Measurements from ENCODE around the gene THEM5. TPM values are rescaled to one million over a fixed set of nuclear protein-coding genes. Genes with fewer than 3 reads are reported as not detected.
"Not testable (repeated sequence)": the region's sequence is repeated elsewhere in the genome, so short reads cannot be mapped to it uniquely, and the experiment has no call there.

The THEM5 gene, protein sequence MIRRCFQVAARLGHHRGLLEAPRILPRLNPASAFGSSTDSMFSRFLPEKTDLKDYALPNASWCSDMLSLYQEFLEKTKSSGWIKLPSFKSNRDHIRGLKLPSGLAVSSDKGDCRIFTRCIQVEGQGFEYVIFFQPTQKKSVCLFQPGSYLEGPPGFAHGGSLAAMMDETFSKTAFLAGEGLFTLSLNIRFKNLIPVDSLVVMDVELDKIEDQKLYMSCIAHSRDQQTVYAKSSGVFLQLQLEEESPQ
- total RNA-seq = not detected

DNA sequence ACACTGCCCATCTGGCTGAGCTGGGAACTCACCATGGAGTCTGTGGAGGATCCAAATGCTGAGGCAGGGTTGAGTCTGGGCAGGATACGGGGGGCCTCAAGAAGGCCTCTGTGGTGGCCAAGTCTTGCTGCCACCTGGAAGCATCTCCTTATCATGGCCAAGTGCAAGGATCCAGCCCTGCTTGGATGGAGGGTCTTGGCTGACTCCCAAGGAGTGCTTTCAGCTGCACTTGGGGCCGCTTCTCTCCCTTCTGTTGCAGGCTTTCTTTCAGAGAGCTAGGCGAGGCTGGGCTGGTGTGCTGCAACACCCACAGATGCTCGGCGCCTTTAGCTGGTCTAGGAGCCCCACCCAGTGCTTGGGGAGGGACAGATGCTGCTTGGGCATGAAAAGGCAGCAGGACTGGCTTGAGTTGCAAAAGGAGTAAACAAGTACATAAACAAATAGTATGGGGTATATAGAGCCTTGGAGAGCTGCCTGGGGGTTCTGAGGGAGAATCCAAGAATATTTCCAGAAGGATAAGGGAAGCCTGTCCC, at the start of gene THEM5:
THEM5 (minus strand) TSS at position 302 of the 533 bp plus-strand sequence; CDS start at position 155, 147 bp downstream.
- DNase-seq = no peak

DNA sequence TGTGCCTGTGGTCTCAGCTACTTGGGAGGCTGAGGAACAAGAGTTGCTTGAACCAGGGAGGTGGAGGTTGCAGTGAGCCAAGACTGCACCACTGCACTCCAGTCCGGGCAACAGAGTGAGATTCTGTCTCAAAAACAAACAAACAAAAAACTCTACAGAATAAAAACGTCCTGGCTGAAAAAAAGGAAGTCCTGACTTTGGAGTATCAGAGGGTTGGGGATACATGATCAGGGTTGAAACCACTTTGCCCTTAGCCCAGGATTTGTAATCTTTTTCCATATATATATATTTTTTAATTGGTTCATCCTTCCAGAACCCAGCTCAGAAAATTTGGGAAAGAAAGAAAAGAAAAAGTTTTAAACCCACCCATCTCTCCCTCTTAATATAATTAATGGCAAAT, 49.3 kb upstream of the THEM5 start:
- no peak for DNase-seq

DNA sequence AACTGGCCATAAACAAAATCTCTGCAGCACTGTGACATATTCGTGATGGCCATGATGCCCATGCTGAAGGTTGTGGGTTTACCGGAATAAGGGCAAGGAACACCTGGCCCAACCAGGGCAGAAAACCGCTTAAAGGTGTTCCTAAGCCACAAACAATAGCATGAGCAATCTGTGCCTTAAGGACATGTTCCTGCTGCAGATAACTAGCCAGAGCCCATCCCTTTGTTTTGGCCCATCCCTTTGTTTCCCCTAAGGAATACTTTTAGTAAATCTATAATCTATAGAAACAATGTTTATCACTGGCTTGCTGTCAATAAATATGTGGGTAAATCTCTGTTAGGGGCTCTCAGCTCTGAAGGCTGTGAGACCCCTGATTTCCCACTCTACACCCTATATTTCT, 47.3 kb upstream of the THEM5 start:
- not testable (repeated sequence) for DNase-seq

DNA sequence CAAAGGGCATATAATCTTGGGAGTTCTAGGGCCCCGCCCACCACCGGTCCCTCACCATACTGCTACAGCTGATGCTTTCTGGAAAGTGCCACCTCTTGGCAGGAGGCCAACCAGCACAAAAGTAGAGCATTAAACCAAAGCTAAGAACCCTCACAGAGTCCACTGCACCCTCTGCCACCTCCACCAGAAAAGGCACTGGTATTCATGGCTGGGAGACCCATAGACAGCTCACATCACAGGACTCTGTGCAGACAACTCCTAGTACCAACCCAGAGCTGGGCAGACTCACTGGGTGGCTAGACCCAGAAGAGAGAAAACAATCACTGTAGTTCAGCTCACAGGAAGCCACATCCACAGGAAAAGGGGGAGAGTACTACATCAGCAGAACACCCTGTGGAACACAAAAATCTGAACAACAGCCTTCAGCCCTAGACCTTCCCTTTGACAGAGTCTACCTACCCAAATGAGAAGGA, 45.0 kb upstream of the THEM5 start:
- peak; percentile 7 for DNase-seq

DNA sequence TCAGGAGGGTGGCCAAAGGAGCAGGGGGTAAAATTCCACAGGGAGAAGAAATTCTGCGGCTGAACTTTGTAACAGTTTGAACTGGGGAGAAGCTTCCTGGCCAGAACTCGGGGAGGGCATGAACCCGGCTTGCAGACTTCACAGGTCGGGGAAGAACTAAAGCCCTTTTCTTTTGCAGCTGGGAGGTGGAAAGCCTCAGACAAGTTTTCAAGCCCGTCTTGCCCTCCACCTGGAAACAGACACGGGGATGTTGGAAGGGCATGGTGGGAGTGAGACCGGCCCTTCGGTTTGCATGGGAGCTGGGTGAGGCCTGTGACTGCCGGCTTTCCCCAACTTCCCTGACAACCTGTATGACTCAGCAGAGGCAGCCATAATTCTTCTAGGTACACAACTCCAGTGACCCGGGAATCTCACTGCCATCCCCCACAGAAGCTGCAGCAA, 44.5 kb upstream of the THEM5 start:
- no peak for DNase-seq

DNA sequence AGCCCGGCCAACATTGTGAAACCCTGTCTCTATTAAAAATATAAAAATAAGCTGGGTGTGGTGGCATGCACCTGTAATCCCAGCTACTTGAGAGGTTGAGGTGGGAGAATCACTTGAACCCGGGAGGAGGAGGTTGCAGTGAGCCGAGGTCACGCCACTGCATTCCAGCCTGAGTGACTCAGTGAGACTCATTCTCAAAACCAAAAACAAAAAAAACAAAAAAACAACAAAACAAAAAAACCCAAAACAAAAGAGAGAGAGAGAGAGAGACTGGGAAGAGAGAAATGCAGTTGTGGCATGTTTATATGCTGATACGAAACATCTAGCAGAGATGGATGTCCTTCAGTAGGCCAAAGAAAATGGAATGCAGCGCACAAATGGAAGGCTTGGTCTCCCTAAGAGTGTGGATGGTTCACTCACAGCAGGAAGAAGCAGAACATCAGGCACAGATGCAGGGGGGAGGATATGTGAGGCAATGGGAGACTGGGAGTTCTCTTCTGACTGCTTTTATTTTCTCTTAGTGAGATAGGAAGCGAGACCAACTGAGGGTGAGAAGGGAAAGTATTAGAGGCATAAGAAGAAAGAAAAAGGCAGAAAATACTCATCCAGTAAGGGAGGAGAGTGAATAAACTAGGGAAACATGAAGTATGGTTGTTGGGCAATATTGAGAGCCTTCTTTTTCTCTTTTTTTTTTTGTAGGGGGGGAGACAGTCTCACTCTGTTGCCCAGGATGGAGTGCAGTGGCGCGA, 39.8 kb upstream of the THEM5 start:
- DNase-seq = no peak

DNA sequence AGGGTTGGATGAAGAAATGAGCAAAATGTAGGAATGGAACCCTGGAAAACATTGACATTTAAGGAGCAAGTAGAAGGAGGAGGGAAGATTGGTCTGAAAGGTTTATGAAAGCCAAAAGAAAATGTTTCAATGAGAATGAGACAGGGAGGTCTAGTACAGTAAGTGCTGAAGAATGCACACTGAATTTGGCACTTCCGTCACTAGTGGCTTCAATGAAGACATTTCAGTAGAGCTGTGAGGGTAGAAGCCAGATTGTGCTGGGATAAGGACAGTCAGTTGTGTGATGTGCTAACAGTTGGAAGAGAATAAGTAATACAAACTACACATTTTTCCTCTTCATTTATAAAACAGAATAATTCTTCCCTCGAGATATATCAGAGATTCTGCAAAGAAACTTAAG, 38.7 kb upstream of the THEM5 start:
- no peak for DNase-seq

DNA sequence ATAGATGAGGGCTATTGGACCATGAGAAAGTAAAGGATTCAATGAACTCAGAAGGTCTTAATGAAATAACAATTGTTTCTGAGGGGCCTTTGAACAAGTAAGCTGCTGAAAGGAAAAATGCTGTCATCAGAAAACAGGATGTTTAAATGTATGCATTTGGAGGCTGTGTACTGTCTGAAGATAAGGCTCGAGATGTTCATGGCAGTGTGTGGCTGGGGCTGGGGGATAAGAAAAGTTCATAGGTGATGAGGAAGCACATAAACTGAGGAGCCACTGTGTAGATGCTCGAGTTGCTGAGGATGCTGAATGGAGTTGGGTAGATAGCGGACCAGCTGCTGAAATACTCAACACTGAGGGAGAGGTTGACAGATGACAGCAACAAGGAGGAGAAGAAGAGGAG, 38.0 kb upstream of the THEM5 start:
- DNase-seq = no peak

DNA sequence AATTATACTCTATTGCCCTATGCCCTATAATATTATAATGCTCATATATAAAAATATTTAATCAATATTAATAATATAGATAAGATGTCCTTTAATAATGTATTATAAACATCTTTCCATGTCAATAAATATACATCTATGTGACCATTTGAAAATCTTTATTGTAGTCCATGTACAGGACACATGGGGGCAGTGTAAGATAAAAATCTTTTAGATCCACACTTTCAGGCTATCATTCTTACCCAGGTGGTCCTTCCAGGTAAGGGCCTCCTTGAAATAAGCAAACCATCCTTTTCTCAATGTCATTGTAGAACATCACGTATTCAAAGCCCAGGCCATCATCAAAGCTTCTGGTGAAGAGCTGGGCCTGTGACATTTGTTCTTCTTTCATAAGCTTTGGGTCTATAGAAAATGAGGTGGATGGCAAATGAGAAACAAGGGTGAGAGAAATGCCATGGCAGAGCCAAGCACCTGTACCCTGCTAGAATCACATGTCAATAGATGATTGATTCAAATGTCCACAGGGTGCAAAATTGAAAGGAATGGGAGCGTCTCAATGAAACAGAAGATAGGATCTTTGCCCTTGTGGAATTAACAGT, 35.6 kb upstream of the THEM5 start:
- DNase-seq = peak; percentile 16

DNA sequence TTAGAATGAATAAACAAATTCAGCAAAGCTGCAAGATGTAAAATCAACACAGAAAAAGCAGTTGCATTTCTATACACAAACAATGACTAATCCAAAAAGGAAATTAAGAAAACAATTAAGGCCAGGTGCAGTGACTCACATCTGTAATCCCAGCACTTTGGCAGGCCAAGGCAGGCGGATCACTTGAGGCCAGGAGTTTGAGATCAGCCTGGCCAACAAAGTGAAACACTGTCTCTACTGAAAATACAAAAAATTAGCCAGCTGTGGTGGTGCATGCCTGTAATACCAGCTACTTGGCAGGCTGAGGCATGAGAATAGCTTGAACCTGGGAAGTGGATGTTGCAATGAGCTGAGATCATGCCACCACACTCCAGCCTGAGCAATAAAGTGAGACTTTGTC, 33.5 kb upstream of the THEM5 start:
- DNase-seq = no peak

DNA sequence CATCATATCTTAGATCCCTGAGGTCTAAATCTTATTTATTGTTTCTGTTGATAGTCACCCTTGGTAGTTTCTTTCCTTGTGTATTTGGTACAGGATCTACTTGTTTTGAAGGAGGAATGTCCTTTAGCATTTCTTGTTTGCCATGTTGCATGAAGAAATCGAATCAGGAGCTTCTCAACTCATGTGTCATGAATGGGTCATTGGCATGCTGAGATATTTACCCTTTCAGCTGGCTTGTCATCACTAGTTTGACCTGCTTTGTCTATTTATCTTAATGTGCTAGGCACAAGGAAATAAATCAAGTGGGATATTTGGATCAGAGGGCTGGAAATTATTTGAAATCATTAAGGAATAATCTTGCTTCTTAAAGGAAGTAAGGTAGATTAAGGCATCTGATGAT, 32.0 kb upstream of the THEM5 start:
- no peak for DNase-seq

DNA sequence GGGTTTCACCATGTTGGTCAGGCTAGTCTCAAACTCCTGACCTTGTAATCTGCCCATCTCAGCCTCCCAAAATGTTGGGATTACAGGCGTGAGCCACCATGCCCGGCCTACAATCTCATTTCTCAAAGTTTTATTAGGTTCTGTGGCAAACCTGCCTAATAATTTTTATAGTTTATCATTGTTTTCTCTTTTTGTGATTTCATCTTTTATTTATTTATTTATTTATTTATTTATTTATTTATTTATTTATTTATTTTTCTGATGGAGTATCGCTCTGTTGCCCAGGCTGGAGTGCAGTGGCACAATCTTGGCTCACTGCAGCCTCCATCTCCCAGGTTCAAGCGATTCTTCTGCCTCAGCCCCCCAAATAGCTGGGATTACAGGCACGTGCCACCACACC, 31.4 kb upstream of the THEM5 start:
- DNase-seq = not testable (repeated sequence)

DNA sequence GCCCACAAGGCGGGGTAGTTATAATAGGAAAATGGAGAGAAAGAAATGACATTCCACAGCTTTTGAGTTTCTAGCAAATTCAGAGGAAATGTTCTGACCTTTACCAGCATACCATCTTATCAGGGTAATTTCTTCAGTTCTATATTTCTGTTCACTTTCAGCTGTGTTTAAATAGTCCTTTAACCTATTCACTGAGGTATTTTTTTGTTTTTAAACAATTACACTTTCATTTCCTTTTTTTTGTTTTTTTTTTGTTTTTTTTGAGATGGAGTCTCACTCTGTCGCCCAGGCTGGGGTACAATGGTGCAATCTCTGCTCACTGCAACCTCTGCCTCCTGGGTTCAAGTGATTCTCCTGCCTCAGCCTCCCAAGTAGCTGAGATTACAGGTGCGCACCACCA, 30.9 kb upstream of the THEM5 start:
- not testable (repeated sequence) for DNase-seq

DNA sequence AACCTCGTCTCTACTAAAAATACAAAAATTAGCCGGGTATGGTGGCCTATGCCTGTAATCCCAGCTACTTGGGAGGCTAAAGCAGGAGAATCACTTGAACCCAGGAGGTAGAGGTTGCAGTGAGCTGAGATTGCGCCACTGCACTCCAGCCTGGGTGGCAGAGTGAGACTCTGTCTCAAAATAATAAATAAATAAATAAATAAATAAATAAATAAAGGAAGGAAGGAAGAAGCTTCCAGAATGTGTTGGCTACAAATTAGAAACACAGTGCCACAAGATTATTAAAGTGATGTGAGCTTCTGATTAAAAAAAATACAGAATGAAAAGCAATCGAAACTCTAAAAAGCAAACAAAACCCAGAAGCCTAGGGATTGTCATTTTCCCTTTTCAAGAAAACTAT, 30.4 kb upstream of the THEM5 start:
- DNase-seq = not testable (repeated sequence)

DNA sequence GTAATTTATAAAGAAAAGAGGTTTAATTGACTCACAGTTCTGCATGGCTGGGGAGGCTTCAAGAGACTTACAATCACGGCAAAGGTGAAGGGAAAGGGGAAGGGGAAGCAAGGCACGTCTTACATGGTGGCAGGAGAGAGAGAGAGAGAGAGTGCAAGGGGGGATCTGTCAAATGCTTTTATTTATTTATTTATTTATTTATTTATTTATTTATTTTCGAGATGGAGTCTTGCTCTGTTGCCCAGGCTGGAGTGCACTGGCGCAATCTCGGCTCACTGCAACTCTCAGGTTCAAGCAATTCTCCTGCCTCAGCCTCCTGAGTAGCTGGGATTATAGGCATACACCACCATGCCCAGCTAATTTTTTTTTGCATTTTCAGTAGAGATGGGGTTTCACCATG, 29.4 kb upstream of the THEM5 start:
- not testable (repeated sequence) for DNase-seq

DNA sequence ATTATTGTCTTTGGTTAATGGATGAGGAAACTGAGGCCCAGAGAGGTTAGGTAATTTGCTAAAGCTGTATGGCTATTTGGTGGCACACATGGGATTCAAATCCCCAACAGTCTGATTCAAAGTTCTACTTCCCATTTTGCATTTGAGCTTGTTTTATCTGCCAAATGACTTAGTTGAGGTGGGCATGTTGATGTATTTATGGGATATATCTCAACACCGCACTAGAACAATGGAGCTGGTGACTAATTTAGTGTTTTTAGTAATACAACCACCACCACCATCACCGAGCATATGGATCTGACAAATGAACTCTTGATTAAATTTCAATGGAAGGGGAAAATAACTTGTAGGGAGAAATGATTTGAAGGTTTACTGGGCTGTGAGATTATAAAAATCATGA, 29.0 kb upstream of the THEM5 start:
- DNase-seq = no peak

DNA sequence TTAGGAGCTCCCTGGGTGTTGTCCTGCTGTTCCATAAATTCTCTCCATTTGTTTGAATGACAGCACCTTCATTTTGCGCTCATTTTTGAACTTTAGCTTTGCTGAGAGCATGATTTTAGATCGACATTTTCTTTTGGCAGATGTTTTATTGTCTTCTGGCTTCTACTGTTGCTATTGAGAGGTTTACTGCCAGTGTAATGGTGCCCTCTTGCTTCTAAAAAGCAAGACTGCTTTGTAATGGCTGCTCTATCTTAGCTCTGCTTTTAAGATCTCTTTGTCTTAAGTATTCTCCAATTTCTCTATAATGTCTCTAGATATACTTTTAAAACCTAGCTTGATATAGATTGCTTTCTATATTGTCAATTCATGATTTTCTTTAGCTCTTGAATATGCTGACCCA, 28.0 kb upstream of the THEM5 start:
- no peak for DNase-seq

DNA sequence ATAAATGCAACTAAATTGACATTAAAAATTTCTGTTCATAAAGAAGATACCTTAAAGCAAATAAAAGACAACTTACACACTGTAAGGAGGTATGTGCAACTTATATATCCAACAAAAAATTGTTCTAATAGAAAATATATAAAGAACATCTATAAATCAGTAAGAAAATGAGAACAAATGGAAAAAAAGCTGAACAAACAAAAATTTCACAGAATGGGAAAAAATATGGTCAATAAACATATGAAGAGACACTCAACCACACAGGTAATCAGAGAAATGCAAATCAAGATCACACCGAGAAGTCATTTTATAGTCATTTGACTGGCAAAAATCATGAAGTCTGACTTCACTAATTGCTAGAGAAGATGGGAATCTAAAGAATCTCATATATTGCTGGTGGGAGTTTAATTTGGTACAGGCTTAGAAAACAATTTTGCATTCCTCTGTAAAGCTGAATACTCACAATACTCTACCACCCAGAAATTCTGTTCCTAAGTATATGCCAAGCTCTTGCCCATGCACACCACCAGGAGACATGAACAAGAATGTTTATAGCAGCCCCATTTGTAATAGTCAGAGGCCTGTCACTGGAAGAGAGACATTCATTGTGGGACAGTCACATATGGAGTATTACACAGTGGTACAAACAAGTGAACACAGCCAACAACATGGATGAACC, 22.0 kb upstream of the THEM5 start:
- DNase-seq = no peak

DNA sequence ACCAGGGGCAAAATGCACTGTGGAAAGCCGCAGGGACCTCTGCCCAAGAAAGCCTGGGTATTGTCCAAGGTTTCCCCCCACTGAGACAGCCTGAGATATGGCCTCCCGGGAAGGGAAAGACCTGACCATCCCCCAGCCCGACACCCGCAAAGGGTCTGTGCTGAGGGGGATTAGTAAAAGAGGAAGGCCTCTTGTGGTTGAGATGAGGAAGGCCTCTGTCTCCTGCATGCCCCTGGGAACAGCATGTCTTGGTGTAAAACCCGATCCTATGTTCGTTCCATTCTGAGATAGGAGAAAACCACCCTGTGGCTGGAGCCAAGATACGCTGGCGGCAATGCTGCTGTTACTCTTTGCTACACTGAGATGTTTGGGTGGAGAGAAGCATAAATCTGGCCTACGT, 19.3 kb upstream of the THEM5 start:
- DNase-seq = not testable (repeated sequence)

DNA sequence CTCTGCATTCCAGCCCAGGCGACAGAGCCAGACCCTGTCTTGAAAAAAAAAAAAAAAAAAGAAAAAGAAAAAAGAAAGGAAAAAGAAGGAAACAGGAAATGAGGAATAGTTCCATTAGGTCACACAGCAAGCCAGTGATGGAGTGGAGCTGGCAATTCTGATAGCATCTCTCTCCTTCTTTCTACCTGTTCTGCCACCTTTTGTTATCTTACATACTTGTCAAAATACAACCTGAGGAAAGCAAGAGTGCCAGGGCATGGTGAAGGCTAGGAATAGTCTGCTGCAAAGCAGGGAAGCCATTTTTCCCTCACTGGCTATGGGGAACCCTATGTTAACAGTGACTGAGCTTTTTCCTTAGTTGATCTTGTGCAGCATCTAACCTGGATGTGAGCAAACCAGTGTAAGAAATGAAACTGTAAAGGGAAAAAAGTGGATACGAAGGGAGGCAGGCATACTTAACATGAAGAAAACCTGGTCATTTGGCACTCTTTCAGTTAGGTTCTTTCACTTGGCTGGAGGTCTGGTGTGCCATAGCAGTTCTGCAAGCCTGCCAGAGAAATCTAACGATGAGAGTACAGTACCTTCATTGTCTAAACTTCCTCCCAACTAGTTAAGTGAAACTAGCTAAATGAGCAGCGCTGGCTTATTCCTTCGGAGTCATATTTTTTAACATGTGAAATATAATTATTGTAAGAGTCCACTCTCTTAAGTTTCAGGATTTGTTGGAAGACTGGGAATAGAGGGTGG, 17.9 kb upstream of the THEM5 start:
- peak; percentile 27 for DNase-seq

DNA sequence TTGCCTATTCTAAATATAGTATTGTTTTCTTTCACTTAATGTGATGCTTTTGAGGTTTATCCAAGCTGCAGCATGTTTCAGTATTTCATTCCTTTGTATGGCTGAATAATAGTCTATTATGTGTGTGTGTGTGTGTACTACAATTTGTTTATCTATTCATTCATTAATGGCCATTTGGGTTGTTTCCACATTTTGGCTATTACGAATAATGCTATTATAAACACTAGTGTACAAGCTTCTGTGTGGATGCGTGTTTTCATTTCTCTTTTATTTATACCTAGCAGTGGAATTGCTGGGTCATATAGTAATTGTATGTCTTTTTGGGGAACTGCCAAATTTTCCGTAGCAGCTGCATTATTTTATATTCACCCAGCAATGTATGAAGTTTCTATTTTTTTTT, 15.0 kb upstream of the THEM5 start:
- peak; percentile 31 for DNase-seq

Data from tongue (tissue), 2 donors.